G401 (cell line): ENCODE results near the gene FHIP1A. TPM values are rescaled to one million over a fixed set of nuclear protein-coding genes. Genes with fewer than 3 reads are reported as not detected.

ENCODE experiments used
- DNase-seq: peaks from one replicate; pipeline ENCODE4 v3.0.0-alpha.2; 2015; ENCODE audit warnings: low spot score
- in situ Hi-C: cut with HindIII; loops from 2 replicates; pipeline ENCODE4 v1.10.0; 2016; ENCODE audit warnings: low sequenced_read_pairs, mixed read lengths
- total RNA-seq: library from RNA; depleted of rRNA; stranded (reverse); fragments of >200 nt; shearing (Covaris generic); gene quantifications from 2 replicates; pipeline ENCODE4 v1.2.3, GENCODE V29; 2014; rRNA removed

The FHIP1A gene
- total RNA-seq, 1 experiment from 2014 or later = 5.2 TPM

- in situ Hi-C loops = no loop called here
- no peak for DNase-seq
Measured at GRCh38 chr4:151443247-151443646, 34.3 kb downstream of the FHIP1A start.

GRCh38 chr4:151443752-151444151 lies 34.8 kb downstream of the FHIP1A start:
- DNase-seq = no peak
- in situ Hi-C loops = no loop called here

GRCh38 chr4:151446208-151446607 lies 37.2 kb downstream of the FHIP1A start:
- in situ Hi-C loops = no loop called here
- no peak for DNase-seq

DNA sequence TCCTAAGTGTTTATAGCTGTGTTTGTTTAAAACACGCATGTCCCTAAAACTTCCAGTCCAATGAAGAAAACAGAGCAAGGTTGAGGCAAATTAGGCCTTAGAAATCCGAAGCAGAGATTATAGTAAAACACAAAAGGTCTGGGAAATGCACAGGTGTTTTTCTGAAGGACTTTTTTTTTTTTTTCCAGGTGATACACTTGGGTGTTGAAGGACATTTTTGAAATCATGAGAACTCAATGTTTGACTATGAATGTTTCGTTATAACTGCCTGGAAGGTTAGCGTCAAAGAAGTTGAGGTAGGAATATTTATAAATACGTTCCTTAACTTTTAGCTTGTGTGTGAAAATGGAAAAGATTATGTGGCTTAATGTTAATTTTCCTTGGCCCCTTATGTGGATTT lies 45.5 kb downstream of the FHIP1A start:
- in situ Hi-C loops = no loop called here
- DNase-seq = no peak

GRCh38 chr4:151455212-151455611 lies 46.2 kb downstream of the FHIP1A start:
- in situ Hi-C loops = no loop called here
- DNase-seq = no peak

DNA sequence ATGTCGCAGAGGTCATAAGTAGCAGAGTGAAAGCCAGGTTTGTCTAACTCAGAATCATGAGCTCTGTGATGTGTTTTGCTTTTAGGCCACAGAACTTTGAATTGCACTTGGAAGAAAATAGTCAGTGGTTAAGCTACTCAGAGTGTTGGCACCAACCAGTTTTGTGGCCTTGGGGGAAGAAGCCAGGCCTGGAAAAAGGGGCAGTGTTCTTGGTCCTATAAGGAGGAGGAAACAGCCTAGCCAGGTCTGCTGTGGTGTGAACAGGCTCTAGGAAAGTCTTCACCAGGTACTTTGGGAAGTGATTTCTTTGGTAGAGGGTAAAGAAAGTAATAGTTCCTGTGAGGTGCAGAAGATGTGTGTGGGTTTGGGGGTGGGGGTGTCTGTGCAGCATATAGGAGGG lies 49.2 kb downstream of the FHIP1A start:
- in situ Hi-C loops = no loop called here
- DNase-seq = no peak

Other genes starting within 250 kb of the FHIP1A start
- not detected in 2 replicates for gene PRSS48, start 132.0 kb upstream of the FHIP1A start, total RNA-seq
- 17.7 and 23.3 TPM in 2 replicates for gene SH3D19, start 83.6 kb upstream of the FHIP1A start, total RNA-seq